ENCODE measurements around the gene USF1. TPM values are rescaled to one million over a fixed set of nuclear protein-coding genes. Genes with fewer than 3 reads are reported as not detected.

Gene USF1
- total RNA-seq, 4 donors from 2014 or later, result 44.8 to 87.5 (median 61.4) TPM

DNA sequence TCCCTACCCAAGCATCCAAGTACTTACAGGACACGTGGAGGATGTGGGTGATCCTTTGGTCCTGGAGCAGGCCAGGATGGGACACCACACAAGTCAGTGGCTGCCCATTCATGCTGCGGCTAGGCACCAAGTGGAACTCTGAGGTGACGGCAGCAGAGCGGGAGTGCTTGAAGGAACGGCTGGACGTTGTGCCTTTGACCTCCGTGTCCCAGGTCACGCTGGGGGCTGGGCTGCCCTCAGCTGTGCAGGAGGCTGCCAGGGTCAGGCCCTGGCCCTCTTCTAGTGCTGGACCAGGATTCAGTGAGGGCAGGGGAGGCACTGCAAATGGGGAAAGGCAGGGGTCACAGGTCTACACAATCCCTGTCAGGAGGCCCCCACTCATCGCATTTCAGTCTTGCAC is 31.6 kb upstream of the USF1 start:
- TF ChIP-seq, protein P1, sequence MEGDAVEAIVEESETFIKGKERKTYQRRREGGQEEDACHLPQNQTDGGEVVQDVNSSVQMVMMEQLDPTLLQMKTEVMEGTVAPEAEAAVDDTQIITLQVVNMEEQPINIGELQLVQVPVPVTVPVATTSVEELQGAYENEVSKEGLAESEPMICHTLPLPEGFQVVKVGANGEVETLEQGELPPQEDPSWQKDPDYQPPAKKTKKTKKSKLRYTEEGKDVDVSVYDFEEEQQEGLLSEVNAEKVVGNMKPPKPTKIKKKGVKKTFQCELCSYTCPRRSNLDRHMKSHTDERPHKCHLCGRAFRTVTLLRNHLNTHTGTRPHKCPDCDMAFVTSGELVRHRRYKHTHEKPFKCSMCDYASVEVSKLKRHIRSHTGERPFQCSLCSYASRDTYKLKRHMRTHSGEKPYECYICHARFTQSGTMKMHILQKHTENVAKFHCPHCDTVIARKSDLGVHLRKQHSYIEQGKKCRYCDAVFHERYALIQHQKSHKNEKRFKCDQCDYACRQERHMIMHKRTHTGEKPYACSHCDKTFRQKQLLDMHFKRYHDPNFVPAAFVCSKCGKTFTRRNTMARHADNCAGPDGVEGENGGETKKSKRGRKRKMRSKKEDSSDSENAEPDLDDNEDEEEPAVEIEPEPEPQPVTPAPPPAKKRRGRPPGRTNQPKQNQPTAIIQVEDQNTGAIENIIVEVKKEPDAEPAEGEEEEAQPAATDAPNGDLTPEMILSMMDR (IDR thresholded peaks at IDR 0.05), result no peak
- DNase-seq (ENCODE audit: low spot score), result no peak
- no peak for ATAC-seq (ENCODE audit: low FRiP score)

DNA sequence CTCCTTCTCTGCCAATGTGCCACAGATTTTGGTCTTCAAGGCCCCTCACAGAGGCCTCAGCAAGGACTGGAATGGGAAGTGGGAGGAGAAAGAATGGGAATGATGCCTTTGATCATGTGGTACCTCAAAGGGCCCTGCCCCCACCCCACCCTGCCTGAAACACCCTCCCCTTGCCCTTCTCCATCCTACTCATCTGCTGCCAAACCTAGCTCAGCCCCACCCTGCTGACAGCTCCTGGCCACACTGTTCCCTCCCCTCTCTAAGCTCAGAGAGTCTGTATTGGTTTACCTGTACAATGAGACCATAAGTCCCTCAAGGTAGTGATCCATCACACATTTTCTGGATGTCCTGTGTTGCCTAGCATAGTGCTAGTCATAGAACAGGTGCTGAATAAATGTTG is 30.6 kb upstream of the USF1 start:
- ATAC-seq (ENCODE audit: low FRiP score) (no peak), DNase-seq (ENCODE audit: low spot score) (no peak)
- TF ChIP-seq, protein P1 (IDR thresholded peaks at IDR 0.05), result no peak

DNA sequence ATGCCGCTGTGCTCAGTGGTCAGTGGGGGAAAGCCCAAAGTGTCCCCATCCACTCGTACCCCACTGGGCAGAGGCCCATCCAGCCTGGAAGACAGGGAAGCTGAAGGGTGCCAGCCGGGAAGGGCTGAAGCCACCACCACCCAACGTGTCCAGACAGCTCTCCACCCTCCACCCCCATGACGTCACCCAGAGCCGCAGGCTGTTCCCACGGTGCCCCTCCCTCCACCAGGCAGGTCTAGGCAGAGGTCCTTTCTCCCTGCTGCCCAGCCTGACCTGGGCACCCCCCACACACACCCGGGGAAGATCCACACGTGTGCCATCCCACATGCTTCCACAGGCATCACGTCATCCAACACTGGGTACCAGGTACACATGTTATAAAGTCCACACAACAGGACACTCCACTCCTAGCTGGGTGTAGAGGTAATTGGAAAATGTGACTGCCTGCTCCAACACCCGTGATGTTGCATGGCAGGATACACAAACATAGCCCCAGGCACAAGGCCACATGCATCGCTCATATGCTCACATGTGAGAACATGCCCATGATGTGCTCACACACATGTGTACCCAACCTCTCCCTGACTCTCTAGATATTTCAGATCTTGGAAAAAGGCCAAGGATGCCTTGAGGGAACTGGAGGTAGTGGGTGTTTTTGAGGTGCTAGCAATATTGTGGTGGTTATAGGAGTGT is 29.0 kb upstream of the USF1 start:
- TF ChIP-seq, protein P1 (IDR thresholded peaks at IDR 0.05), result no peak
- no peak for ATAC-seq (ENCODE audit: low FRiP score)
- DNase-seq (ENCODE audit: low spot score), result no peak

DNA sequence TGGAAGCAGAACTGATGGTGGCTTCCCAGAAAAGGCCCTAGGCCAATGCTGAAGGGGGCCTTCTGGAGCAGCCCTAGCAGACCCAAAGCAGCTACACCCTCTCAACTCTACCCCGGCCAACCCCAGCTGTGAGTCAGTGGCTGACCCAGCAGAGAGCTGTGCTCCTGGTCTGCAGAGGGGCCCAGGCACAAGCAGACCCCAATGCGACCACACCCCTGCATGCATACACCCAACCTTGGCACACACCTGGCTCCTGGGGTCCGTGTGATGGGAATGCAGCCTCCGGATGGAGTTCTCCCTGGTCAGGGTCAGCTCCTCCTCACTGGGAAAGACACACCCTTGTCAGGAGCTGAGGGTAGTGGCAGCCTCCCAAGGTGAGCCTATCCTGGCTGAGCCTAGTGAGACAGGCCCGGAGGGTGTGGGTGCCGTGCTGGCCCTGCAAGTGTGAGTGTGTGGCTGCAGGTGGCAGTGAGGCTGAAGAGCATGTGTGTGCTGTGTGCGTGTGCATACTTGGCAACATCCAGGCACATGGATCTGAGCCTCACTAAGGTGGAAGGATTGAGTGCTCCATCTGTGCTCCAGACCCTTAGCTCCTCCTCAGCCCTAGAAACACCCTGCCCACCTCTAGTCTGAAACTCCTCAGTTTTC is 27.8 kb upstream of the USF1 start:
- TF ChIP-seq, protein P1 (IDR thresholded peaks at IDR 0.05), result no peak
- DNase-seq (ENCODE audit: low spot score) (no peak), ATAC-seq (ENCODE audit: low FRiP score) (no peak)

DNA sequence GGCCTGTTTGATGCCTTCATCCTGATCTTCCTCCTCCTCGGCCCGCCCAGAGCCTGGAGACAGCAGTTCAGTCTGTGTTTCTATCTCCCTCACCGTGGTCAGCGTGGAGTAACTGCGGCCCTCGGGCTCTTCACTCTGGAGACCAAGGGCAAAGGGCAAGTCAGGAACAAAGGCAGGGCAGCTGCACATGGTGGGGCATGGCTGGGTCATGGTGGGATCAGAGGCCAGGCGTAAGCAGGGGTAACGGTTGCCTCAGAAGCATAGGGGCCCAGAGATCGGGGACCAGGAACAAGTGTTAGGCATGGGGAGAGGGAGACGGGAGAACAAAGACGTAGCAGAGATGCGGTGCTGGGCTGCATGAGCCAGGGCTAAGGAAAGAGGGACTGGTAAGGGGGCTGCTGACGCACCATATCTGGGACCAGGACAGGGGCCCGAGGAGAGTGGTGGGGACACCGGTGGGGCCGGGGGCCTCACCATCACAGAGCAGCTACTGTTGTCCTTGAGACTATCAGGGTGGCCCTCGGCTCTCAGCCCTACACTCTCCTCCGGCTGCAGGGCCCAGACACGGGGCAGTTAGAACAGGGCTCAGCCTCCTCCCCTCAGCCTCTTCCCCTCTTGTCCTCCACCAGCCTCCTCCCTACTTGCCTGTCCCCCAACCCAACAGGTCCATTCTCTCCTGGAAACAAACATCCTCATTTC is 27.1 kb upstream of the USF1 start:
- DNase-seq (ENCODE audit: low spot score), result no peak
- ATAC-seq (ENCODE audit: low FRiP score), result no peak

DNA sequence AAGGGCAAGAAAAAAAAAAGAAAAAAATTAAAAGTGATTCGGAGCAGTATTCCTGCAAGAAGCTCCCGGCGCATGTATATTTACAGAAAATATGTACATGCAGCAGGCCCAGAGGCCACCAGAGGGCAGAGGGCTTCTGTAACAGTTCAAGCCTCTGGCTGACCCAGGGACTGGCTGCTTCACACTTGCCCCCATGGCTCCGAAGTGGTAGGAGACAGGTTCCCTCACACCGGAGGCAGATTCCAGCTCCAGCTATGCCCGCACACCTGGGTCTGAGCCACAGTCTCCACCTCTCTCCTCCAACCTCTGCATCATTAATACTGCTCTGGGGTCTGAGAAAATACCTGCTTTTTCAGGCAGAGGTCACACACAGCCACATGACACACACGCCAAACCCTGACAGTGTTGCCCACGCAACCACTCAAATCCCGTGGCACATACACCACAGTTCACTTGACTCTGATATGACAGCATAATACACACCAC is 26.2 kb upstream of the USF1 start:
- ATAC-seq (ENCODE audit: low FRiP score), result no peak
- TF ChIP-seq, protein P1 (IDR thresholded peaks at IDR 0.05), result no peak
- no peak for DNase-seq (ENCODE audit: low spot score)

More for the DNA sequence above, 27.1 kb upstream of the USF1 start:
- TF ChIP-seq, protein P1 (IDR thresholded peaks at IDR 0.05), result no peak
